A549 (cell line): ENCODE data around the gene TBRG4. TPM values are rescaled to one million over a fixed set of nuclear protein-coding genes. Genes with fewer than 3 reads are reported as not detected.
"Not testable (repeated sequence)": the region's sequence is repeated elsewhere in the genome, so short reads cannot be mapped to it uniquely, and the experiment has no call there.

Experiments used
- ATAC-seq, 2 experiments: fragments of 200-7000 bp in 1 of 2; fragments of >200 bp in 1 of 2; cut with Nextera tagmentation in 1 of 2; cut with Tn5 transposase in 1 of 2; 3 replicates each; pipeline versions ENCODE4 v1.8.0 to v1.9.1; 2018 to 2020; ENCODE audit warnings: mild to moderate bottlenecking in 1 of 2, moderate library complexity in 1 of 2
- CTCF ChIA-PET: fragments of 300-600 bp; sonication (Branson Sonifier 250); formaldehyde crosslinking; extraction: SDS; loops from one replicate; lab custom pipeline; 2021; ENCODE audit warnings: antibody characterized with exemption, inconsistent platforms; lab: Yijun Ruan, JAX
- POLR2A ChIA-PET: fragments of 350-600 bp; formaldehyde crosslinking; extraction: SDS; loops from one replicate; lab custom pipeline; 2021; ENCODE audit warnings: antibody characterized with exemption, inconsistent platforms; lab: Yijun Ruan, JAX
- DNase-seq, 2 experiments: peaks; one replicate each; pipeline versions ENCODE4 v3.0.0 to v3.0.0-alpha.2; 2011 to 2016; ENCODE audit warnings: low read depth in 1 of 2, low spot score in 1 of 2
- FAIRE-seq: peaks from 2 replicates; lab custom pipeline; 2011; peaks lifted over from hg19 to GRCh38; lab: Jason Lieb, UNC
- H3K27ac ChIP-seq, 2 experiments: fragments of >200 bp; sonication (Bioruptor Twin); formaldehyde crosslinking; 3 replicates each; pipeline ENCODE4 v1.5.1; 2016 to 2017
- H3K4me1 ChIP-seq: fragments of >200 bp; sonication (Bioruptor Twin); formaldehyde crosslinking; 3 replicates; pipeline ENCODE4 v1.6.1; 2016
- H3K4me2 ChIP-seq: fragments of >200 bp; sonication (Bioruptor Twin); formaldehyde crosslinking; 3 replicates; pipeline ENCODE4 v1.6.1; 2016
- H3K4me3 ChIP-seq: fragments of >200 bp; sonication (Bioruptor Twin); formaldehyde crosslinking; 3 replicates; pipeline ENCODE4 v1.5.1; 2016
- H3K9me3 ChIP-seq: fragments of >200 bp; sonication (Bioruptor Twin); formaldehyde crosslinking; 3 replicates; pipeline ENCODE4 v1.6.1; 2016
- BHLHE40 ChIP-seq: IDR thresholded peaks from 2 replicates; pipeline ENCODE4 v1.6.1; 2012; ENCODE audit warnings: low read depth, low read length, inconsistent platforms
- CBX2 ChIP-seq: fragments of 200-600 bp; sonication (generic); IDR thresholded peaks from 2 replicates; pipeline ENCODE4 v1.6.1; 2016; ENCODE audit warnings: low read depth, mild to moderate bottlenecking, borderline replicate concordance
- CHD2 ChIP-seq: fragments of 150-350 bp; IDR thresholded peaks from 2 replicates; pipeline ENCODE4 v1.6.1; 2014; ENCODE audit warnings: low read length; ENCODE audit not compliant: partially characterized antibody
- FOSB ChIP-seq: fragments of 250-450 bp; sonication (Bioruptor Pico); IDR thresholded peaks from 2 replicates; pipeline ENCODE4 v1.5.0; 2020; ENCODE audit warnings: mild to moderate bottlenecking, moderate library complexity
- GATA3 ChIP-seq: IDR thresholded peaks from 2 replicates; pipeline ENCODE4 v1.6.1; 2012; ENCODE audit warnings: borderline replicate concordance
- HOXA7 ChIP-seq: fragments of 250-450 bp; sonication (Bioruptor Pico); IDR thresholded peaks from 2 replicates; pipeline ENCODE4 v1.5.0; 2020; ENCODE audit warnings: mild to moderate bottlenecking, moderate library complexity
- HOXB13 ChIP-seq: fragments of 250-450 bp; sonication (Bioruptor Pico); IDR thresholded peaks from 2 replicates; pipeline ENCODE4 v1.5.0; 2020; ENCODE audit warnings: low read depth, mild to moderate bottlenecking, moderate library complexity
- KDM1A ChIP-seq: fragments of 200-600 bp; sonication (generic); IDR thresholded peaks from 2 replicates; pipeline ENCODE4 v1.6.1; 2016; ENCODE audit warnings: low read depth, mild to moderate bottlenecking
- MAFK ChIP-seq: fragments of 450-650 bp; IDR thresholded peaks from 2 replicates; pipeline ENCODE4 v1.6.1; 2014; ENCODE audit not compliant: partially characterized antibody
- MAZ ChIP-seq: fragments of 150-350 bp; IDR thresholded peaks from 2 replicates; pipeline ENCODE4 v1.6.1; 2014; ENCODE audit warnings: antibody characterized with exemption, low read depth, low read length, borderline replicate concordance
- NFE2L2 ChIP-seq: fragments of 150-350 bp; conservative IDR thresholded peaks from 2 replicates; pipeline ENCODE4 v1.6.1; 2014; ENCODE audit warnings: low read length
- PHF8 ChIP-seq: fragments of 200-600 bp; sonication (generic); IDR thresholded peaks from 2 replicates; pipeline ENCODE4 v1.6.1; 2016; ENCODE audit warnings: low read depth, mild to moderate bottlenecking, antibody characterized with exemption, moderate library complexity, borderline replicate concordance
- POLR2A ChIP-seq: IDR thresholded peaks from 2 replicates; pipeline ENCODE4 v1.6.1; 2012; ENCODE audit warnings: mild to moderate bottlenecking, low read length
- RAD21 ChIP-seq, 2 experiments: fragments of >200 bp in 1 of 2; sonication (Bioruptor Twin) in 1 of 2; formaldehyde crosslinking in 1 of 2; IDR thresholded peaks in 1 of 2; conservative IDR thresholded peaks in 1 of 2; 2 replicates in 1 of 2; 3 replicates in 1 of 2; pipeline ENCODE4 v1.6.1; 2012 to 2018; ENCODE audit warnings: inconsistent platforms in 1 of 2
- RARB ChIP-seq: fragments of 250-450 bp; sonication (Bioruptor Pico); IDR thresholded peaks from 2 replicates; pipeline ENCODE4 v1.8.0; 2021; ENCODE audit warnings: mild to moderate bottlenecking, moderate library complexity
- RCOR1 ChIP-seq: fragments of 150-350 bp; IDR thresholded peaks from 2 replicates; pipeline ENCODE4 v1.6.1; 2014; ENCODE audit warnings: antibody characterized with exemption, low read length, low read depth
- RFX5 ChIP-seq: fragments of 450-650 bp; IDR thresholded peaks from 2 replicates; pipeline ENCODE4 v1.7.1; 2014; ENCODE audit warnings: antibody characterized with exemption, mild to moderate bottlenecking, moderate library complexity
- TP53 ChIP-seq: fragments of 250-450 bp; sonication (Bioruptor Pico); IDR thresholded peaks from 2 replicates; pipeline ENCODE4 v1.5.0; 2021; ENCODE audit warnings: mild to moderate bottlenecking, moderate library complexity
- ZC3H11A ChIP-seq: fragments of 450-650 bp; IDR thresholded peaks from 2 replicates; pipeline ENCODE4 v1.6.1; 2014; ENCODE audit warnings: antibody characterized with exemption, mild to moderate bottlenecking
- WGBS: methylation state at CpG from one replicate; pipeline ENCODE4 v1.1.6; 2017; ENCODE audit errors: missing lambda C conversion rate; 5-methylcytosine and 5-hydroxymethylcytosine counted together
- polyA plus RNA-seq, 4 experiments: library from polyadenylated mRNA; depleted of rRNA in 3 of 4; stranded (reverse); fragments of >200 nt; fragmentation: RNase III in 1 of 4; extraction: RNeasy Plus Mini Kit Qiagen cat#74134 plus additional on column Dnase treatment in 1 of 4; gene quantifications; 2 replicates in 3 of 4; 3 replicates in 1 of 4; pipeline ENCODE4 v1.2.3, GENCODE V29; 2011 to 2017
- TF ChIP-seq, protein P1 (sequence below): fragments of >200 bp; sonication (Bioruptor Twin); formaldehyde crosslinking; IDR thresholded peaks from 2 replicates; pipeline ENCODE4 v1.6.1; 2016
- TF ChIP-seq, protein P2 (sequence below): IDR thresholded peaks from 2 replicates; pipeline ENCODE4 v1.6.1; 2012; ENCODE audit warnings: low read depth, borderline replicate concordance
- TF ChIP-seq, protein P3 (sequence below): fragments of >200 bp; sonication (Bioruptor Twin); formaldehyde crosslinking; IDR thresholded peaks from 3 replicates; pipeline ENCODE4 v1.6.1; 2016
- TF ChIP-seq, protein P4 (sequence below): fragments of 200-600 bp; sonication (generic); IDR thresholded peaks from 2 replicates; pipeline ENCODE4 v1.6.1; 2016; ENCODE audit warnings: antibody characterized with exemption, mild to moderate bottlenecking, moderate library complexity

TBRG4 gene
- polyA plus RNA-seq, 2 of the 4 experiments (the other 2 are of a cell fraction): 88.8 to 100 TPM

DNA sequence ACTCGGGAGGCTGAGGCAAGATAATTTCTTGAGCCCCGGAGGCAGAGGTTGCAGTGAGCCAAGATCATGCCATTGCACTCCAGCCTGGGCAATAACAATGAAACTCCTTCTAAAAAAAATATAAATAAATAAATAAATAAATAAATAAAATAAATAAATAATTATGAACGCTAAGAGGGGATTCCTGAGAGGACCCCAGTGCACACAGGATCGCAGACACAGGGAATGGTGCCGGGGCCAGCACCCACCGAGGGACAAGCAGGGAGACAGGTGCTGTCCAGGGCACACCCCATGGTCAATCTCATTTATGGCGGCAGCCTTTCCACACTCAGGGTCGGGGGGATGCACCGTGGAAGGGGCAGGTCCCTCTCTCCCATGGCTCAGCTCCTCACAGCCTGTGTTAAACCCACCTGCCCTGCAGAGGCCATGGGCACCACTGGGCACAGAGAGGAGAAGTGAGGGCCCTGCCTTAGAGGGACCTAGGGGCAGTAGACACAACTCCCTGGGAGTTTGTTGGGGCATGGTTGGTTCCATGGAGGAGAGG, 43.9 kb upstream of the TBRG4 start:
- ChIA-PET POLR2A (no interaction called here), CTCF (interaction anchor here (0.6 to 11.0 kb wide), 8 partner anchors 8 to 699 kb away, joined by 3 to 112 read pairs (median 3); no protein-coding TSS in a partner anchor)
- H3K4me2 ChIP-seq: no peak overlapping the region
- ATAC-seq (no peak; a peak in 1 of 6 replicates), FAIRE-seq (no peak)
- 0 out of 3 replicates have a peak, but pooled peaks cover 6% of the 10 kb centered on the region for H3K4me1 ChIP-seq
- no peak overlapping the region for H3K27ac ChIP-seq
- WGBS: 64% methylated on average over 9 of the region's 9 CpGs
- no peak overlapping the region for H3K4me3 ChIP-seq
- TF ChIP-seq ZC3H11A (peak; percentile 30; the same call in 1 of the 2 replicates), HOXB13 (CRISPR knock-in tag) (no peak)
- TF ChIP-seq, all 56 proteins: peak for 1
- no peaks in the 10 kb centered on the region for H3K9me3 ChIP-seq
- DNase-seq: no peak

DNA sequence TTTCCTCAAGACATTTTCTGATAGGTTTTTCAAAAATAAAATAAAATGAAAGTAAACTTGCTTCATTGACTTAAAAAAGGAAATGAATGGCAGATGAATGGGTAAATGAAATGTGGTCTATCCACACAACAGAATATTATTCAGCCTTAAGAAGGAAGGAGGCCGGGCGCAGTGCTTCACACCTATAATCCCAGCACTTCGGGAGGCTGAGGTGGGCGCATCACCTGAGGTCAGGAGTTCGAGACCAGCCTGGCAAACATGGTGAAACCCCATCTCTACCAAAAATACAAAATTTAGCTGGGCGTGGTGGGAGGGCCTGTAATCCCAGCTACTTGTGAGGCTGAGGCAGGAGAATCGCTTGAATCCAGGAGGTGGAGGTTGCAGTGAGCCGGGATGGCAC, 42.4 kb upstream of the TBRG4 start:
- ATAC-seq, H3K27ac ChIP-seq, H3K9me3 ChIP-seq, H3K4me2 ChIP-seq, H3K4me1 ChIP-seq, H3K4me3 ChIP-seq, FAIRE-seq, DNase-seq, POLR2A ChIA-PET: not testable (repeated sequence)
- CTCF ChIA-PET: interaction anchor here (0.6 to 11.0 kb wide), 21 partner anchors 9 to 770 kb away, joined by 3 to 112 read pairs (median 4); no protein-coding TSS in a partner anchor
- WGBS: 74% methylated on average over 8 of the region's 8 CpGs

DNA sequence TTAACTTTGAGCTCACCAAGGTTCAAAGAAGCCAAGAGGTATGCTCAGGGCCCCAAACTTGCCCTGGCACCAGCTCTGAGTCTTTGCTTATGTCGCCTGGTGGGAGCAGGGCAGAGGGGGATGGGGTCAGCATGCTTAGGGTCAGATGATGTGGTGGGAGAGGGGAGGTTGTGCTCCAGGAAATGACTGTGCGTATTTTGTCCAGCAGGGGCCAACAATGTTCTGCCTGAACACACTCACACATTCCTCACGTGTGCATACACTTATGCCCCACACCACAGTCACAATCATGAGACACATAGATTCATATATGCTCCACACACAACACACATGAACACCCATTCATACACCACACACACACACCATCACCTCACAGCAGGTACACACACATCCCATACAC, 41.7 kb upstream of the TBRG4 start:
- H3K27ac ChIP-seq: no peak overlapping the region
- TF ChIP-seq NFE2L2: peak; percentile 28; the same call in 1 of the 2 replicates
- no peak for TF ChIP-seq HOXB13 (CRISPR knock-in tag)
- TF ChIP-seq, protein P1, sequence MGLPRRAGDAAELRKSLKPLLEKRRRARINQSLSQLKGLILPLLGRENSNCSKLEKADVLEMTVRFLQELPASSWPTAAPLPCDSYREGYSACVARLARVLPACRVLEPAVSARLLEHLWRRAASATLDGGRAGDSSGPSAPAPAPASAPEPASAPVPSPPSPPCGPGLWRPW: no peak
- no peak for TF ChIP-seq RCOR1
- no peak for TF ChIP-seq PHF8
- no peak for TF ChIP-seq MAZ
- no peak for TF ChIP-seq RARB (CRISPR knock-in tag)
- no peak for TF ChIP-seq GATA3
- no peak for TF ChIP-seq KDM1A
- TF ChIP-seq MAFK: peak; percentile 32
- no peak for TF ChIP-seq FOSB (CRISPR knock-in tag)
- DNase-seq (peak in 1 of 2 experiments; percentile 20), ATAC-seq (no peak; a peak in 1 of 6 replicates), FAIRE-seq (no peak)
- H3K4me3 ChIP-seq: no peak overlapping the region
- 58% methylated on average over 3 of the region's 3 CpGs for WGBS
- H3K9me3 ChIP-seq: no peaks in the 10 kb centered on the region
- H3K4me2 ChIP-seq: no peak overlapping the region
- ChIA-PET CTCF (interaction anchor here (0.7 to 11.0 kb wide), 8 partner anchors 8 to 701 kb away, joined by 3 to 112 read pairs (median 5); no protein-coding TSS in a partner anchor), POLR2A (no interaction called here)
- H3K4me1 ChIP-seq: 0 out of 3 replicates have a peak, but pooled peaks cover 6% of the 10 kb centered on the region

DNA sequence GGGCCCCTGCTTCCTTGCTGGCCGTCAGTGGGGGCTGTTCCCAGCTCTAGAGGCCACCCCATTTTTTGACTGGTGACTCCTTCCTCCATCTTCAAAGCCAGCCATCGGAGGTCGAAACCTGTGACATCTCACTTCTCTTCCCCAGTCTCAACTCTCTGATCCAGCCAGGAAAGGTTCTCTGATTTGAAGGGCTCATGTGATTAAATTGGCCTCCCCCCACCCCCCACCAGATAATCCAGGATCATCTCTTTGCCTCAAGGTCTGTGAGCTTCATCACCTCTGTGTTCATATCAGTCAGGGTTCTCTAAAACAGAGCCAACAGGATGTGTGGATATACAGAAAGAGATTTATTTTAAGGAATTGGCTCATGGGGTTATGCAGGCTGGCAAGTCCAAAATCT, 40.5 kb upstream of the TBRG4 start:
- FAIRE-seq: no peak
- WGBS: 46% methylated on average over 3 of the region's 3 CpGs
- TF ChIP-seq CHD2: no peak
- no peak for TF ChIP-seq PHF8
- TF ChIP-seq HOXA7 (CRISPR knock-in tag): no peak
- TF ChIP-seq RFX5: no peak
- TF ChIP-seq, protein P2, sequence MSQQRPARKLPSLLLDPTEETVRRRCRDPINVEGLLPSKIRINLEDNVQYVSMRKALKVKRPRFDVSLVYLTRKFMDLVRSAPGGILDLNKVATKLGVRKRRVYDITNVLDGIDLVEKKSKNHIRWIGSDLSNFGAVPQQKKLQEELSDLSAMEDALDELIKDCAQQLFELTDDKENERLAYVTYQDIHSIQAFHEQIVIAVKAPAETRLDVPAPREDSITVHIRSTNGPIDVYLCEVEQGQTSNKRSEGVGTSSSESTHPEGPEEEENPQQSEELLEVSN: no peak
- no peak for TF ChIP-seq CBX2
- no peak for TF ChIP-seq KDM1A
- TF ChIP-seq, protein P3, sequence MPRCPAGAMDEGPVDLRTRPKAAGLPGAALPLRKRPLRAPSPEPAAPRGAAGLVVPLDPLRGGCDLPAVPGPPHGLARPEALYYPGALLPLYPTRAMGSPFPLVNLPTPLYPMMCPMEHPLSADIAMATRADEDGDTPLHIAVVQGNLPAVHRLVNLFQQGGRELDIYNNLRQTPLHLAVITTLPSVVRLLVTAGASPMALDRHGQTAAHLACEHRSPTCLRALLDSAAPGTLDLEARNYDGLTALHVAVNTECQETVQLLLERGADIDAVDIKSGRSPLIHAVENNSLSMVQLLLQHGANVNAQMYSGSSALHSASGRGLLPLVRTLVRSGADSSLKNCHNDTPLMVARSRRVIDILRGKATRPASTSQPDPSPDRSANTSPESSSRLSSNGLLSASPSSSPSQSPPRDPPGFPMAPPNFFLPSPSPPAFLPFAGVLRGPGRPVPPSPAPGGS: no peak
- TF ChIP-seq POLR2A: no peak
- TF ChIP-seq RAD21 (conservative IDR thresholded peaks at IDR 0.05 in 1 of 2, IDR thresholded peaks at IDR 0.05 in 1 of 2): no peak
- TF ChIP-seq, protein P4, sequence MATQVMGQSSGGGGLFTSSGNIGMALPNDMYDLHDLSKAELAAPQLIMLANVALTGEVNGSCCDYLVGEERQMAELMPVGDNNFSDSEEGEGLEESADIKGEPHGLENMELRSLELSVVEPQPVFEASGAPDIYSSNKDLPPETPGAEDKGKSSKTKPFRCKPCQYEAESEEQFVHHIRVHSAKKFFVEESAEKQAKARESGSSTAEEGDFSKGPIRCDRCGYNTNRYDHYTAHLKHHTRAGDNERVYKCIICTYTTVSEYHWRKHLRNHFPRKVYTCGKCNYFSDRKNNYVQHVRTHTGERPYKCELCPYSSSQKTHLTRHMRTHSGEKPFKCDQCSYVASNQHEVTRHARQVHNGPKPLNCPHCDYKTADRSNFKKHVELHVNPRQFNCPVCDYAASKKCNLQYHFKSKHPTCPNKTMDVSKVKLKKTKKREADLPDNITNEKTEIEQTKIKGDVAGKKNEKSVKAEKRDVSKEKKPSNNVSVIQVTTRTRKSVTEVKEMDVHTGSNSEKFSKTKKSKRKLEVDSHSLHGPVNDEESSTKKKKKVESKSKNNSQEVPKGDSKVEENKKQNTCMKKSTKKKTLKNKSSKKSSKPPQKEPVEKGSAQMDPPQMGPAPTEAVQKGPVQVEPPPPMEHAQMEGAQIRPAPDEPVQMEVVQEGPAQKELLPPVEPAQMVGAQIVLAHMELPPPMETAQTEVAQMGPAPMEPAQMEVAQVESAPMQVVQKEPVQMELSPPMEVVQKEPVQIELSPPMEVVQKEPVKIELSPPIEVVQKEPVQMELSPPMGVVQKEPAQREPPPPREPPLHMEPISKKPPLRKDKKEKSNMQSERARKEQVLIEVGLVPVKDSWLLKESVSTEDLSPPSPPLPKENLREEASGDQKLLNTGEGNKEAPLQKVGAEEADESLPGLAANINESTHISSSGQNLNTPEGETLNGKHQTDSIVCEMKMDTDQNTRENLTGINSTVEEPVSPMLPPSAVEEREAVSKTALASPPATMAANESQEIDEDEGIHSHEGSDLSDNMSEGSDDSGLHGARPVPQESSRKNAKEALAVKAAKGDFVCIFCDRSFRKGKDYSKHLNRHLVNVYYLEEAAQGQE: no peak
- TF ChIP-seq BHLHE40: no peak
- TF ChIP-seq TP53 (CRISPR knock-in tag): no peak
- TF ChIP-seq FOSB (CRISPR knock-in tag): no peak
- TF ChIP-seq, all 56 proteins: peak for 0
- 0 out of 3 replicates have a peak, but pooled peaks cover 3% of the 10 kb centered on the region for H3K4me1 ChIP-seq
- no peak overlapping the region for H3K4me2 ChIP-seq
- no peak overlapping the region for H3K27ac ChIP-seq
- H3K9me3 ChIP-seq: no peaks in the 10 kb centered on the region
- DNase-seq (no peak), ATAC-seq (no peak)
- POLR2A ChIA-PET: no interaction called here
- H3K4me3 ChIP-seq: no peak overlapping the region
- CTCF ChIA-PET: interaction anchor here (1.1 to 11.0 kb wide), 4 partner anchors 14 to 108 kb away, joined by 3 to 112 read pairs (median 6); no protein-coding TSS in a partner anchor
